ENCODE measurements around the gene ARID1B. TPM values are rescaled to one million over a fixed set of nuclear protein-coding genes. Genes with fewer than 3 reads are reported as not detected.

ARID1B gene
- total and polyA plus RNA-seq, 10 of the 15 experiments (the other 5 are each of a cell fraction or from before 2014, with no cell fraction given), result 24.7 to 133 (median 54.6) TPM

- ChIA-PET RAD21 (ENCODE audit: unreplicated experiment) (no interaction called here), POLR2A (no interaction called here), SMC1A (ENCODE audit: uncharacterized antibody, unreplicated experiment) (interaction anchor here (1.1 to 1.3 kb wide), 2 partner anchors 16 to 42 kb away, joined by 3 read pairs; no protein-coding TSS in a partner anchor), CTCF (no interaction called here)
- no peak for FAIRE-seq
- no peak overlapping the region for H3K4me3 ChIP-seq
- no peaks in the 10 kb centered on the region for H3K79me2 ChIP-seq (ENCODE audit: control insufficient read depth, insufficient read depth, low read length)
- intact Hi-C loops (cut with micrococcal nuclease; ENCODE audit: unreplicated experiment) (no loop called here), in situ Hi-C loops (cut with MboI) (no loop called here)
- ATAC-seq, result no peak
- BruUV-seq (replicated peaks), result no TSS peak
- H3K9ac ChIP-seq (ENCODE audit: control insufficient read depth, insufficient read depth, low read length), result no peak overlapping the region
- H3K9me3 ChIP-seq (replicated peaks; ENCODE audit: control insufficient read depth, insufficient read depth, low read length), result no peaks in the 10 kb centered on the region
- H3K4me2 ChIP-seq (ENCODE audit: control insufficient read depth, insufficient read depth), result no peak overlapping the region
- no peak for DNase-seq (ENCODE audit: low read depth, low spot score)
- H2AFZ ChIP-seq (ENCODE audit: control insufficient read depth, low read depth, low read length), result no peak overlapping the region
- no peaks in the 10 kb centered on the region for H3K4me1 ChIP-seq (ENCODE audit: control insufficient read depth, insufficient read depth, low read length)
- no peaks in the 10 kb centered on the region for H4K20me1 ChIP-seq (ENCODE audit: control insufficient read depth, insufficient read depth)
- no peaks in the 10 kb centered on the region for H3K27me3 ChIP-seq (replicated peaks in 1 of 2; ENCODE audit: control insufficient read depth in 2 of 2, insufficient read depth in 2 of 2, low read length in 1 of 2)
- TF ChIP-seq YY1 (IDR thresholded peaks at IDR 0.05; ENCODE audit: low read depth, low read length) (no peak), CBX5 (IDR thresholded peaks at IDR 0.05; ENCODE audit: low read depth) (no peak), SRF (IDR thresholded peaks at IDR 0.05; ENCODE audit: low read depth in 2 of 2, low read length in 2 of 2) (no peak), IKZF1 (conservative IDR thresholded peaks at IDR 0.05) (no peak), FOXM1 (IDR thresholded peaks at IDR 0.05; ENCODE audit: low read depth, low read length) (no peak), CREB1 (IDR thresholded peaks at IDR 0.05; ENCODE audit: low read depth) (no peak), SMC3 (IDR thresholded peaks at IDR 0.05; ENCODE audit: borderline replicate concordance, low read length) (no peak), POU2F2 (IDR thresholded peaks at IDR 0.05; ENCODE audit: borderline replicate concordance, low read depth, low read length) (no peak), NFIC (IDR thresholded peaks at IDR 0.05; ENCODE audit: low read depth, low read length) (no peak), KDM1A (IDR thresholded peaks at IDR 0.05; ENCODE audit: borderline replicate concordance) (no peak)
- 79% methylated on average over 4 of the region's 4 CpGs for WGBS (ENCODE audit: insufficient coverage, insufficient replicate concordance, low lambda C conversion rate, missing lambda C conversion rate)
- no peak overlapping the region for H3K27ac ChIP-seq (ENCODE audit: control insufficient read depth, insufficient read depth)
- H3K36me3 ChIP-seq (ENCODE audit: control insufficient read depth in 2 of 2, insufficient read depth in 2 of 2, low read length in 1 of 2), result peaks cover 0 to 8% of the 10 kb centered on the region in 2 experiments; a peak in 3 of 4 replicates
Measured at GRCh38 chr6:157107571-157107914, 330.4 kb downstream of the ARID1B start.

All from GM12878 (cell line).